ENCODE measurements around the gene CEP19. TPM values are rescaled to one million over a fixed set of nuclear protein-coding genes. Genes with fewer than 3 reads are reported as not detected.

CEP19 gene
- total RNA-seq, 1 experiment from 2014 or later: 1.3 TPM

GRCh38 chr3:196707566-196707965, 4.5 kb downstream of the CEP19 start:
- Histone ChIP-seq H3K9ac (ENCODE audit: extremely low read depth, insufficient read length, low read length) (no peak overlapping the region), H3K27me3 (ENCODE audit: insufficient read depth, low read length) (no peaks in the 10 kb centered on the region), H2BK12ac (ENCODE audit: insufficient read length, low read depth, low read length) (no peak overlapping the region), H3K4ac (ENCODE audit: low read depth, low read length) (no peak overlapping the region), H2AK5ac (ENCODE audit: insufficient read length, low read length) (no peak overlapping the region), H2BK120ac (ENCODE audit: low read depth, low read length, poor library complexity, severe bottlenecking) (no peak overlapping the region), H3K4me1 (ENCODE audit: insufficient read depth, low read length) (no peaks in the 10 kb centered on the region), H3K23me2 (ENCODE audit: insufficient read length, low read depth, low read length, poor library complexity, severe bottlenecking) (no peaks in the 10 kb centered on the region), H4K20me1 (ENCODE audit: control insufficient read depth, insufficient read depth, insufficient read length) (no peaks in the 10 kb centered on the region), H2AFZ (ENCODE audit: low read length) (no peak overlapping the region), H2BK20ac (ENCODE audit: low read depth, low read length, poor library complexity, severe bottlenecking) (no peak overlapping the region), H3K56ac (ENCODE audit: insufficient read length, low read depth, low read length) (no peak overlapping the region), H3K79me1 (ENCODE audit: insufficient read depth, low read depth, low read length, poor library complexity, severe bottlenecking) (no peaks in the 10 kb centered on the region), H4K91ac (ENCODE audit: insufficient read length, low read depth, low read length) (no peak overlapping the region), H3K18ac (ENCODE audit: insufficient read length, low read depth, low read length) (no peak overlapping the region), H2BK15ac (ENCODE audit: low read depth, low read length) (no peak overlapping the region), H3K27ac (ENCODE audit: insufficient read length, low read depth, low read length) (no peak overlapping the region), H4K5ac (ENCODE audit: insufficient read length, low read depth, low read length) (no peak overlapping the region), H3T11ph (ENCODE audit: low read length) (no peak overlapping the region), H3K14ac (ENCODE audit: insufficient read depth, low read length) (no peak overlapping the region), H3K23ac (ENCODE audit: insufficient read length, low read depth, low read length) (no peak overlapping the region), H3K9me3 (ENCODE audit: control insufficient read depth, low read depth, low read length) (no peaks in the 10 kb centered on the region), H3K79me2 (ENCODE audit: insufficient read depth, low read length) (no peaks in the 10 kb centered on the region), H3K4me2 (ENCODE audit: insufficient read depth, insufficient read length, low read length) (no peak overlapping the region), H2BK5ac (ENCODE audit: insufficient read length, low read length) (no peak overlapping the region), H4K8ac (replicated peaks; ENCODE audit: insufficient read length, low read depth, low read length) (no peak overlapping the region)
- peaks cover 4% of the 10 kb centered on the region in 2 experiments for H3K4me1 Mint-ChIP-seq
- no peak overlapping the region for H3K27ac Mint-ChIP-seq
- H3K9me3 Mint-ChIP-seq: no peaks in the 10 kb centered on the region
- TF ChIP-seq CTCF (conservative IDR thresholded peaks at IDR 0.05): no peak
- WGBS (ENCODE audit: extremely low coverage, insufficient read length, low lambda C conversion rate): 100% methylated on average over 2 of the region's 8 CpGs
- no peak overlapping the region for H3K4me3 Mint-ChIP-seq
- no peak for DNase-seq
- peaks cover 9% of the 10 kb centered on the region for H3K27me3 Mint-ChIP-seq (ENCODE audit: low read depth)
- no peaks in the 10 kb centered on the region for H3K36me3 Mint-ChIP-seq (ENCODE audit: insufficient read depth in 1 of 3, low read depth in 3 of 3)
